Endodermal cell (in vitro differentiated cells): ENCODE measurements around the gene SPTB. TPM values are rescaled to one million over a fixed set of nuclear protein-coding genes. Genes with fewer than 3 reads are reported as not detected.

ENCODE experiments used
- DNase-seq: peaks from one replicate; pipeline ENCODE4 v3.0.0-alpha.2; 2017
- H3K27ac ChIP-seq: 2 replicates; pipeline ENCODE4 v1.5.1; 2013; ENCODE audit warnings: mild to moderate bottlenecking, low read depth, low read length, moderate library complexity
- H3K27me3 ChIP-seq: 2 replicates; pipeline ENCODE4 v1.6.1; 2013; ENCODE audit warnings: mild to moderate bottlenecking, low read length, moderate library complexity; ENCODE audit not compliant: insufficient read depth, control insufficient read depth, poor library complexity, severe bottlenecking
- H3K36me3 ChIP-seq: 2 replicates; pipeline ENCODE4 v1.7.0; 2013; ENCODE audit warnings: mild to moderate bottlenecking, low read length, moderate library complexity; ENCODE audit not compliant: control insufficient read depth, insufficient read depth
- H3K4me1 ChIP-seq: one replicate; pipeline ENCODE4 v1.7.0; 2013; ENCODE audit warnings: low read length; ENCODE audit not compliant: control insufficient read depth, insufficient read depth
- H3K4me3 ChIP-seq: 2 replicates; pipeline ENCODE4 v1.5.1; 2013; ENCODE audit warnings: mild to moderate bottlenecking, low read length, moderate library complexity
- H3K9ac ChIP-seq: 2 replicates; pipeline ENCODE4 v1.6.1; 2013; ENCODE audit warnings: mild to moderate bottlenecking, low read length, moderate library complexity; ENCODE audit not compliant: poor library complexity, severe bottlenecking; ENCODE audit errors: extremely low read depth
- H3K9me3 ChIP-seq: 2 replicates; pipeline ENCODE4 v1.6.1; 2013; ENCODE audit warnings: mild to moderate bottlenecking, low read length, moderate library complexity; ENCODE audit not compliant: control insufficient read depth
- H3K27ac Mint-ChIP-seq: 2 replicates; pipeline ENCODE4 v1.8.0; 2020; ENCODE audit warnings: mixed read lengths
- H3K27me3 Mint-ChIP-seq: 2 replicates; pipeline ENCODE4 v1.8.0; 2021; ENCODE audit warnings: mild to moderate bottlenecking, mixed read lengths; ENCODE audit not compliant: insufficient read depth
- H3K36me3 Mint-ChIP-seq: 2 replicates; pipeline ENCODE4 v1.8.0; 2020; ENCODE audit warnings: low read depth, mixed read lengths
- H3K4me1 Mint-ChIP-seq: 2 replicates; pipeline ENCODE4 v1.8.0; 2020; ENCODE audit warnings: mixed read lengths
- H3K4me3 Mint-ChIP-seq: 2 replicates; pipeline ENCODE4 v1.8.0; 2020; ENCODE audit warnings: mild to moderate bottlenecking, moderate library complexity, mixed read lengths
- H3K9me3 Mint-ChIP-seq: 2 replicates; pipeline ENCODE4 v1.8.0; 2020; ENCODE audit warnings: mild to moderate bottlenecking, mixed read lengths
- CTCF ChIP-seq: fragments of 200-600 bp; sonication (generic); conservative IDR thresholded peaks from 2 replicates; pipeline ENCODE4 v1.5.0; 2021; ENCODE audit warnings: antibody characterized with exemption, mild to moderate bottlenecking
- WGBS, 2 experiments: methylation state at CpG; one replicate each; pipeline versions ENCODE4 v1.1.5 to v1.1.7; 2013; ENCODE audit warnings: missing lambda C conversion rate in 2 of 2, mixed read lengths in 1 of 2; ENCODE audit not compliant: insufficient coverage in 1 of 2, insufficient read length in 1 of 2; 5-methylcytosine and 5-hydroxymethylcytosine counted together
- total RNA-seq, 2 donors: library from RNA; stranded (reverse); fragmentation: NEBNext Ultra II Directional in 1 of 2; extraction: Animal tissue kit (Norgen Biotek cat#: 25700) in 1 of 2; gene quantifications; 2 replicates in 1 of 2; 3 replicates in 1 of 2; pipeline ENCODE4 v1.2.1, GENCODE V29; 2021

The SPTB gene
- total RNA-seq, 2 donors from 2014 or later = 0.77 to 1.4 TPM

- no peak for TF ChIP-seq CTCF
- no peak for DNase-seq
- Histone ChIP-seq H3K9ac (no peak overlapping the region), H3K9me3 (no peaks in the 10 kb centered on the region), H3K4me3 (no peak overlapping the region), H3K27me3 (no peaks in the 10 kb centered on the region), H3K27ac (no peak overlapping the region), H3K36me3 (no peaks in the 10 kb centered on the region), H3K4me1 (peaks cover 11% of the 10 kb centered on the region)
- Mint-ChIP-seq H3K9me3 (peaks cover 3% of the 10 kb centered on the region), H3K27me3 (peaks cover 18% of the 10 kb centered on the region), H3K4me1 (peaks cover 19% of the 10 kb centered on the region), H3K27ac (no peak overlapping the region), H3K36me3 (no peaks in the 10 kb centered on the region), H3K4me3 (no peak overlapping the region)
- WGBS, 2 experiments = 92 to 95% methylated on average over 3 to 4 of the region's 4 CpGs
These were observed 125.7 kb downstream of the SPTB start for GRCh38 chr14:64753999-64754398.

- TF ChIP-seq CTCF = no peak
- Histone ChIP-seq H3K27ac (no peak overlapping the region), H3K9me3 (no peaks in the 10 kb centered on the region), H3K4me1 (peaks cover 6% of the 10 kb centered on the region), H3K27me3 (no peaks in the 10 kb centered on the region), H3K36me3 (no peaks in the 10 kb centered on the region), H3K4me3 (no peak overlapping the region), H3K9ac (no peak overlapping the region)
- Mint-ChIP-seq H3K4me1 (peaks cover 13% of the 10 kb centered on the region), H3K4me3 (no peak overlapping the region), H3K36me3 (no peaks in the 10 kb centered on the region), H3K9me3 (peaks cover 3% of the 10 kb centered on the region), H3K27me3 (peaks cover 18% of the 10 kb centered on the region), H3K27ac (no peak overlapping the region)
- DNase-seq = no peak
- WGBS, 2 experiments = 95 to 96% methylated on average over 11 to 13 of the region's 13 CpGs
These were observed 126.3 kb downstream of the SPTB start for GRCh38 chr14:64753374-64753773.

- Histone ChIP-seq H3K9ac (no peak overlapping the region), H3K4me3 (no peak overlapping the region), H3K27ac (no peak overlapping the region), H3K27me3 (no peaks in the 10 kb centered on the region), H3K36me3 (no peaks in the 10 kb centered on the region), H3K4me1 (peaks cover 1% of the 10 kb centered on the region), H3K9me3 (no peaks in the 10 kb centered on the region)
- Mint-ChIP-seq H3K4me1 (peaks cover 8% of the 10 kb centered on the region), H3K27ac (no peak overlapping the region), H3K4me3 (no peak overlapping the region), H3K9me3 (peaks cover 3% of the 10 kb centered on the region), H3K27me3 (peaks cover 18% of the 10 kb centered on the region), H3K36me3 (no peaks in the 10 kb centered on the region)
- no peak for DNase-seq
- WGBS, 2 experiments = 91 to 93% methylated on average over 3 to 6 of the region's 6 CpGs
- TF ChIP-seq CTCF = no peak
These were observed 126.8 kb downstream of the SPTB start for GRCh38 chr14:64752909-64753308.
